Activated T-cell treated with anti-CD3 and anti-CD28 coated beads, Interleukin-2, amount 50 U/mL, for 24 hours (primary cell): ENCODE results near the gene SMARCD3.

Experiments
- DNase-seq: peaks from one replicate; pipeline ENCODE4 v3.0.0-alpha.2; 2020
- H3K27ac Mint-ChIP-seq: 2 replicates; pipeline ENCODE4 v1.8.0; 2020; ENCODE audit warnings: mild to moderate bottlenecking, mixed read lengths
- H3K27me3 Mint-ChIP-seq: 2 replicates; pipeline ENCODE4 v1.8.0; 2020; ENCODE audit warnings: mixed read lengths
- H3K36me3 Mint-ChIP-seq: 2 replicates; pipeline ENCODE4 v1.8.0; 2020; ENCODE audit warnings: low read depth, mixed read lengths
- H3K4me1 Mint-ChIP-seq: 2 replicates; pipeline ENCODE4 v1.8.0; 2020; ENCODE audit warnings: low read depth, mixed read lengths
- H3K4me3 Mint-ChIP-seq: 2 replicates; pipeline ENCODE4 v1.8.0; 2020; ENCODE audit warnings: mild to moderate bottlenecking, moderate library complexity, mixed read lengths
- H3K9me3 Mint-ChIP-seq: 2 replicates; pipeline ENCODE4 v1.8.0; 2020; ENCODE audit warnings: mixed read lengths

Gene SMARCD3

GRCh38 chr7:151248346-151249033, at the start of gene SMARCD3:
SMARCD3 (minus strand) TSS chr7:151248694; CDS start chr7:151248562, 132 bp downstream.
- Mint-ChIP-seq H3K36me3 (no peaks in the 10 kb centered on the region), H3K27me3 (peaks cover 66% of the 10 kb centered on the region), H3K4me1 (peaks cover 43% of the 10 kb centered on the region), H3K9me3 (no peaks in the 10 kb centered on the region), H3K4me3 (peak within 1 kb of the TSS; percentile 63), H3K27ac (peak within 1 kb of the TSS; percentile 46)
- peak; percentile 69 for DNase-seq

GRCh38 chr7:151296202-151296992, 47.9 kb upstream of the SMARCD3 start:
- Mint-ChIP-seq H3K9me3 (no peaks in the 10 kb centered on the region), H3K4me3 (no peak overlapping the region), H3K4me1 (no peaks in the 10 kb centered on the region), H3K27ac (no peak overlapping the region), H3K27me3 (peaks cover 6% of the 10 kb centered on the region), H3K36me3 (no peaks in the 10 kb centered on the region)
- no peak for DNase-seq

- Mint-ChIP-seq H3K27ac (no peak overlapping the region), H3K4me3 (no peak overlapping the region)
Observed at GRCh38 chr7:151292850-151293249, 44.4 kb upstream of the SMARCD3 start.

GRCh38 chr7:151291206-151291605, 42.7 kb upstream of the SMARCD3 start:
- Mint-ChIP-seq H3K27ac (no peak overlapping the region), H3K4me1 (peaks cover 3% of the 10 kb centered on the region), H3K36me3 (no peaks in the 10 kb centered on the region), H3K9me3 (no peaks in the 10 kb centered on the region), H3K27me3 (peaks cover 6% of the 10 kb centered on the region), H3K4me3 (no peak overlapping the region)
- DNase-seq: no peak

More at GRCh38 chr7:151292850-151293249, 44.4 kb upstream of the SMARCD3 start:
- DNase-seq: no peak
- Mint-ChIP-seq H3K36me3 (no peaks in the 10 kb centered on the region), H3K27me3 (peaks cover 6% of the 10 kb centered on the region), H3K4me1 (no peaks in the 10 kb centered on the region), H3K9me3 (no peaks in the 10 kb centered on the region)

GRCh38 chr7:151290355-151290760, 41.9 kb upstream of the SMARCD3 start:
- Mint-ChIP-seq H3K27me3 (peaks cover 6% of the 10 kb centered on the region), H3K4me1 (peaks cover 8% of the 10 kb centered on the region), H3K4me3 (no peak overlapping the region), H3K27ac (no peak overlapping the region), H3K9me3 (no peaks in the 10 kb centered on the region), H3K36me3 (no peaks in the 10 kb centered on the region)
- no peak for DNase-seq

- no peak for DNase-seq
- H3K9me3 Mint-ChIP-seq: no peaks in the 10 kb centered on the region
- H3K27ac Mint-ChIP-seq: no peak overlapping the region
- no peak overlapping the region for H3K4me3 Mint-ChIP-seq
- H3K4me1 Mint-ChIP-seq: peaks cover 9% of the 10 kb centered on the region
- no peaks in the 10 kb centered on the region for H3K36me3 Mint-ChIP-seq
- H3K27me3 Mint-ChIP-seq: peaks cover 6% of the 10 kb centered on the region
Observed at GRCh38 chr7:151289891-151290290, 41.4 kb upstream of the SMARCD3 start.

GRCh38 chr7:151286148-151286547, 37.7 kb upstream of the SMARCD3 start:
- Mint-ChIP-seq H3K9me3 (no peaks in the 10 kb centered on the region), H3K27ac (no peak overlapping the region), H3K27me3 (peaks cover 7% of the 10 kb centered on the region), H3K4me1 (peaks cover 9% of the 10 kb centered on the region), H3K4me3 (no peak overlapping the region), H3K36me3 (no peaks in the 10 kb centered on the region)
- DNase-seq: no peak

GRCh38 chr7:151283302-151283701, 34.8 kb upstream of the SMARCD3 start:
- Mint-ChIP-seq H3K4me1 (peaks cover 9% of the 10 kb centered on the region), H3K27ac (no peak overlapping the region), H3K9me3 (no peaks in the 10 kb centered on the region), H3K36me3 (no peaks in the 10 kb centered on the region), H3K4me3 (no peak overlapping the region), H3K27me3 (peaks cover 13% of the 10 kb centered on the region)
- DNase-seq: no peak

GRCh38 chr7:151282111-151282510, 33.6 kb upstream of the SMARCD3 start:
- DNase-seq: no peak
- Mint-ChIP-seq H3K27ac (no peak overlapping the region), H3K4me1 (peaks cover 15% of the 10 kb centered on the region), H3K27me3 (peaks cover 13% of the 10 kb centered on the region), H3K9me3 (no peaks in the 10 kb centered on the region), H3K36me3 (no peaks in the 10 kb centered on the region), H3K4me3 (no peak overlapping the region)

- Mint-ChIP-seq H3K27me3 (peaks cover 13% of the 10 kb centered on the region), H3K27ac (no peak overlapping the region), H3K4me3 (no peak overlapping the region), H3K9me3 (no peaks in the 10 kb centered on the region), H3K36me3 (no peaks in the 10 kb centered on the region), H3K4me1 (peaks cover 16% of the 10 kb centered on the region)
- DNase-seq: no peak
Observed at GRCh38 chr7:151281686-151282085, 33.2 kb upstream of the SMARCD3 start.

- Mint-ChIP-seq H3K4me1 (peaks cover 16% of the 10 kb centered on the region), H3K9me3 (no peaks in the 10 kb centered on the region), H3K27me3 (peaks cover 13% of the 10 kb centered on the region), H3K36me3 (no peaks in the 10 kb centered on the region), H3K4me3 (no peak overlapping the region), H3K27ac (no peak overlapping the region)
- no peak for DNase-seq
Observed at GRCh38 chr7:151280388-151281019, 32.0 kb upstream of the SMARCD3 start.

- no peaks in the 10 kb centered on the region for H3K9me3 Mint-ChIP-seq
- DNase-seq: no peak
- no peak overlapping the region for H3K27ac Mint-ChIP-seq
- H3K27me3 Mint-ChIP-seq: peaks cover 13% of the 10 kb centered on the region
- no peak overlapping the region for H3K4me3 Mint-ChIP-seq
- H3K36me3 Mint-ChIP-seq: no peaks in the 10 kb centered on the region
- H3K4me1 Mint-ChIP-seq: peaks cover 18% of the 10 kb centered on the region
Observed at GRCh38 chr7:151279868-151280267, 31.4 kb upstream of the SMARCD3 start.

- peaks cover 20% of the 10 kb centered on the region for H3K4me1 Mint-ChIP-seq
- H3K27me3 Mint-ChIP-seq: peaks cover 13% of the 10 kb centered on the region
- H3K4me3 Mint-ChIP-seq: no peak overlapping the region
- H3K27ac Mint-ChIP-seq: no peak overlapping the region
- no peak for DNase-seq
- H3K9me3 Mint-ChIP-seq: no peaks in the 10 kb centered on the region
- H3K36me3 Mint-ChIP-seq: no peaks in the 10 kb centered on the region
Observed at GRCh38 chr7:151278949-151279348, 30.5 kb upstream of the SMARCD3 start.

- Mint-ChIP-seq H3K36me3 (no peaks in the 10 kb centered on the region), H3K9me3 (no peaks in the 10 kb centered on the region), H3K27ac (no peak overlapping the region), H3K27me3 (peaks cover 13% of the 10 kb centered on the region), H3K4me3 (peak overlapping the region; percentile 71), H3K4me1 (peaks cover 24% of the 10 kb centered on the region)
- DNase-seq: no peak
Observed at GRCh38 chr7:151277631-151278030, 29.1 kb upstream of the SMARCD3 start.
